CD8-positive, alpha-beta memory T cell (primary cell): ENCODE results near the gene TMEM140. TPM values are rescaled to one million over a fixed set of nuclear protein-coding genes. Genes with fewer than 3 reads are reported as not detected.

Source experiments
- CTCF ChIA-PET: fragments of 350-600 bp; sonication (Branson Sonifier 250); formaldehyde crosslinking; loops from one replicate; lab custom pipeline; 2021; ENCODE audit warnings: antibody characterized with exemption; lab: Charles Lee
- POLR2A ChIA-PET: fragments of 350-600 bp; sonication (Branson Sonifier 250); formaldehyde crosslinking; loops from one replicate; lab custom pipeline; 2021; ENCODE audit warnings: antibody characterized with exemption; lab: Charles Lee
- DNase-seq, 5 donors: peaks; one replicate each; pipeline versions ENCODE4 v3.0.0 to v3.0.0-alpha.2; 2020 to 2022; ENCODE audit warnings: mixed read lengths in 1 of 5
- H3K27ac ChIP-seq: one replicate; pipeline ENCODE4 v1.7.0; 2013; ENCODE audit warnings: low read depth, mild to moderate bottlenecking, low read length, moderate library complexity
- H3K27me3 ChIP-seq: 2 replicates; pipeline ENCODE4 v1.7.0; 2013; ENCODE audit warnings: low read length, mild to moderate bottlenecking; ENCODE audit not compliant: insufficient read depth, poor library complexity, severe bottlenecking
- H3K36me3 ChIP-seq: 2 replicates; pipeline ENCODE4 v1.7.0; 2013; ENCODE audit warnings: mild to moderate bottlenecking, low read length, moderate library complexity; ENCODE audit not compliant: insufficient read depth
- H3K4me1 ChIP-seq: 2 replicates; pipeline ENCODE4 v1.7.0; 2013; ENCODE audit warnings: mild to moderate bottlenecking, low read length, moderate library complexity; ENCODE audit not compliant: insufficient read depth
- H3K4me3 ChIP-seq: 2 replicates; pipeline ENCODE4 v1.7.0; 2013; ENCODE audit warnings: mild to moderate bottlenecking, low read length
- H3K9me3 ChIP-seq: 2 replicates; pipeline ENCODE4 v1.7.0; 2013; ENCODE audit warnings: mild to moderate bottlenecking, low read length
- H3K27ac Mint-ChIP-seq, 8 donors: one replicate each; pipeline ENCODE4 v1.8.0; 2020 to 2021; ENCODE audit warnings: mixed read lengths in 8 of 8, mild to moderate bottlenecking in 6 of 8, inconsistent platforms in 3 of 8, moderate library complexity in 3 of 8
- H3K27me3 Mint-ChIP-seq, 2 donors: one replicate each; pipeline ENCODE4 v1.8.0; 2020 to 2021; ENCODE audit warnings: mixed read lengths in 2 of 2, mild to moderate bottlenecking in 1 of 2, moderate library complexity in 1 of 2
- H3K36me3 Mint-ChIP-seq, 3 donors: one replicate each; pipeline ENCODE4 v1.8.0; 2020 to 2021; ENCODE audit warnings: mixed read lengths in 3 of 3, inconsistent platforms in 1 of 3, mild to moderate bottlenecking in 1 of 3
- H3K4me1 Mint-ChIP-seq, 3 donors: one replicate each; pipeline ENCODE4 v1.8.0; 2020 to 2021; ENCODE audit warnings: mixed read lengths in 3 of 3, inconsistent platforms in 1 of 3, mild to moderate bottlenecking in 1 of 3
- H3K4me3 Mint-ChIP-seq, 7 donors: one replicate each; pipeline ENCODE4 v1.8.0; 2020 to 2021; ENCODE audit warnings: mixed read lengths in 7 of 7, mild to moderate bottlenecking in 6 of 7, moderate library complexity in 4 of 7, inconsistent platforms in 2 of 7
- H3K9me3 Mint-ChIP-seq, 5 donors: one replicate each; pipeline ENCODE4 v1.8.0; 2020 to 2022; ENCODE audit warnings: mixed read lengths in 5 of 5, mild to moderate bottlenecking in 3 of 5, moderate library complexity in 2 of 5, inconsistent platforms in 1 of 5
- polyA plus RNA-seq: library from polyadenylated mRNA; unstranded; fragments of 300-500 nt; fragmentation: Illumina TruSeq; gene quantifications from one replicate; pipeline ENCODE4 v1.2.3, GENCODE V29; 2021
- total RNA-seq, 2 experiments: library from RNA; stranded (reverse); gene quantifications; one replicate each; pipeline ENCODE4 v1.2.3, GENCODE V29; 2021

The TMEM140 gene
- total and polyA plus RNA-seq, 3 experiments from 2014 or later: 6.6 to 34.4 (median 7.0) TPM

GRCh38 chr7:135158874-135159273, 11.0 kb downstream of the TMEM140 start:
- peak overlapping the region in 1 of 7 donors; percentile 29 for H3K4me3 Mint-ChIP-seq
- peaks cover 20% of the 10 kb centered on the region for H3K9me3 ChIP-seq
- peaks cover 21% of the 10 kb centered on the region for H3K36me3 ChIP-seq
- no peaks in the 10 kb centered on the region for H3K27me3 Mint-ChIP-seq
- no peak overlapping the region for H3K4me3 ChIP-seq
- no peaks in the 10 kb centered on the region for H3K27me3 ChIP-seq
- H3K4me1 ChIP-seq: peaks cover 42% of the 10 kb centered on the region
- ChIA-PET CTCF (interaction anchor here (1.9 to 2.4 kb wide), 2 partner anchors 11 to 173 kb away, joined by 9 to 15 read pairs; partner anchors contain the start of genes AGBL3 and CYREN), POLR2A (interaction anchor here (1.4 to 2.4 kb wide), 2 partner anchors 11 to 12 kb away, joined by 4 to 11 read pairs; partner anchors contain the start of genes CYREN and TMEM140)
- peaks cover 21 to 34% (median 31%) of the 10 kb centered on the region in 5 donors for H3K9me3 Mint-ChIP-seq
- peak overlapping the region; percentile 21 to 86 (median 78) for H3K27ac Mint-ChIP-seq
- no peak for DNase-seq
- H3K27ac ChIP-seq: no peak overlapping the region
- peaks cover 59 to 90% (median 87%) of the 10 kb centered on the region in 3 donors for H3K4me1 Mint-ChIP-seq
- peaks cover 33 to 69% (median 43%) of the 10 kb centered on the region in 3 donors for H3K36me3 Mint-ChIP-seq

GRCh38 chr7:135159359-135160085, 11.7 kb downstream of the TMEM140 start:
- peaks cover 27 to 69% (median 37%) of the 10 kb centered on the region in 3 donors for H3K36me3 Mint-ChIP-seq
- Histone ChIP-seq H3K36me3 (peaks cover 20% of the 10 kb centered on the region), H3K4me3 (no peak overlapping the region), H3K27ac (peak overlapping the region; percentile 74), H3K9me3 (peaks cover 20% of the 10 kb centered on the region), H3K4me1 (peaks cover 42% of the 10 kb centered on the region), H3K27me3 (no peaks in the 10 kb centered on the region)
- no peak for DNase-seq
- peak overlapping the region in 2 of 7 donors; percentile 13 to 32 for H3K4me3 Mint-ChIP-seq
- no peaks in the 10 kb centered on the region for H3K27me3 Mint-ChIP-seq
- ChIA-PET CTCF (interaction anchor here (2.3 to 3.3 kb wide), 3 partner anchors 11 to 173 kb away, joined by 8 to 28 read pairs (median 9); partner anchors contain the start of genes AGBL3 and CYREN), POLR2A (interaction anchor here (1.4 to 1.9 kb wide), 2 partner anchors 9 to 11 kb away, joined by 4 to 7 read pairs; partner anchors contain the start of gene CYREN)
- peaks cover 20 to 27% (median 26%) of the 10 kb centered on the region in 5 donors for H3K9me3 Mint-ChIP-seq
- H3K4me1 Mint-ChIP-seq: peaks cover 58 to 90% (median 86%) of the 10 kb centered on the region in 3 donors
- peak overlapping the region in 7 of 8 donors; percentile 10 to 86 (median 80) for H3K27ac Mint-ChIP-seq

GRCh38 chr7:135160098-135160857, 12.4 kb downstream of the TMEM140 start:
- Mint-ChIP-seq H3K4me1 (peaks cover 57 to 88% (median 79%) of the 10 kb centered on the region in 3 donors), H3K27ac (peak overlapping the region; percentile 13 to 92 (median 76)), H3K4me3 (peak overlapping the region in 5 of 7 donors; percentile 13 to 59 (median 42)), H3K27me3 (no peaks in the 10 kb centered on the region), H3K36me3 (peaks cover 24 to 71% (median 29%) of the 10 kb centered on the region in 3 donors), H3K9me3 (peaks cover 14 to 20% (median 19%) of the 10 kb centered on the region in 5 donors)
- ChIA-PET CTCF (interaction anchor here (2.3 to 3.3 kb wide), 2 partner anchors 10 to 174 kb away, joined by 8 to 28 read pairs; partner anchors contain the start of genes AGBL3 and CYREN), POLR2A (interaction anchor here (1.0 to 1.9 kb wide), 3 partner anchors 9 to 12 kb away, joined by 3 to 7 read pairs (median 4); partner anchors contain the start of genes CYREN and TMEM140)
- Histone ChIP-seq H3K9me3 (peaks cover 16% of the 10 kb centered on the region), H3K36me3 (peaks cover 22% of the 10 kb centered on the region), H3K4me3 (no peak overlapping the region), H3K27ac (peak overlapping the region; percentile 74), H3K4me1 (peaks cover 42% of the 10 kb centered on the region), H3K27me3 (no peaks in the 10 kb centered on the region)
- no peak for DNase-seq

- DNase-seq: no peak
- peak overlapping the region in 7 of 8 donors; percentile 36 to 92 (median 77) for H3K27ac Mint-ChIP-seq
- H3K4me1 Mint-ChIP-seq: peaks cover 60 to 92% (median 79%) of the 10 kb centered on the region in 3 donors
- H3K36me3 Mint-ChIP-seq: peaks cover 21 to 72% (median 22%) of the 10 kb centered on the region in 3 donors
- H3K4me3 Mint-ChIP-seq: peak overlapping the region in 2 of 7 donors; percentile 3 to 10
- Histone ChIP-seq H3K27me3 (no peaks in the 10 kb centered on the region), H3K4me3 (no peak overlapping the region), H3K9me3 (peaks cover 9% of the 10 kb centered on the region), H3K36me3 (peaks cover 30% of the 10 kb centered on the region), H3K27ac (peak overlapping the region; percentile 74), H3K4me1 (peaks cover 42% of the 10 kb centered on the region)
- no peaks in the 10 kb centered on the region for H3K27me3 Mint-ChIP-seq
- H3K9me3 Mint-ChIP-seq: peaks cover 10 to 12% (median 11%) of the 10 kb centered on the region in 5 donors
- ChIA-PET CTCF (interaction anchor here (2.3 to 3.3 kb wide), 2 partner anchors 9 to 174 kb away, joined by 8 to 28 read pairs; partner anchors contain the start of genes AGBL3 and CYREN), POLR2A (interaction anchor here (1.0 to 1.9 kb wide), 2 partner anchors 8 to 13 kb away, joined by 3 to 7 read pairs; partner anchors contain the start of gene TMEM140)
Observed at GRCh38 chr7:135160858-135161653, 13.2 kb downstream of the TMEM140 start.

- Mint-ChIP-seq H3K4me1 (peaks cover 61 to 92% (median 76%) of the 10 kb centered on the region in 3 donors), H3K4me3 (no peak overlapping the region), H3K9me3 (peaks cover 4 to 6% (median 5%) of the 10 kb centered on the region in 5 donors), H3K27me3 (no peaks in the 10 kb centered on the region), H3K27ac (peak overlapping the region in 7 of 8 donors; percentile 2 to 92 (median 77)), H3K36me3 (peaks cover 15 to 72% (median 15%) of the 10 kb centered on the region in 3 donors)
- ChIA-PET POLR2A (interaction anchor here (1.9 kb wide), 1 partner anchor 7 kb away, joined by 7 read pairs; no protein-coding TSS in a partner anchor), CTCF (interaction anchor here (1.5 to 3.3 kb wide), 3 partner anchors 8 to 175 kb away, joined by 5 to 28 read pairs (median 8); partner anchors contain the start of genes AGBL3 and CYREN)
- H3K9me3 ChIP-seq: peaks cover 4% of the 10 kb centered on the region
- H3K4me3 ChIP-seq: no peak overlapping the region
- peaks cover 42% of the 10 kb centered on the region for H3K4me1 ChIP-seq
- no peak for DNase-seq
- peak overlapping the region; percentile 74 for H3K27ac ChIP-seq
- H3K36me3 ChIP-seq: peaks cover 35% of the 10 kb centered on the region
- H3K27me3 ChIP-seq: no peaks in the 10 kb centered on the region
Observed at GRCh38 chr7:135161669-135162068, 13.8 kb downstream of the TMEM140 start.

- Histone ChIP-seq H3K27me3 (no peaks in the 10 kb centered on the region), H3K4me3 (no peak overlapping the region), H3K27ac (no peak overlapping the region), H3K36me3 (peaks cover 36% of the 10 kb centered on the region), H3K9me3 (no peaks in the 10 kb centered on the region), H3K4me1 (peaks cover 36% of the 10 kb centered on the region)
- Mint-ChIP-seq H3K27ac (peak overlapping the region; percentile 32 to 91 (median 70)), H3K27me3 (no peaks in the 10 kb centered on the region), H3K9me3 (no peaks in the 10 kb centered on the region), H3K4me3 (no peak overlapping the region), H3K4me1 (peaks cover 59 to 92% (median 76%) of the 10 kb centered on the region in 3 donors), H3K36me3 (peaks cover 10 to 71% (median 12%) of the 10 kb centered on the region in 3 donors)
- POLR2A ChIA-PET: no interaction called here
- CTCF ChIA-PET: interaction anchor here (1.5 to 3.3 kb wide), 2 partner anchors 8 to 176 kb away, joined by 5 to 28 read pairs; partner anchors contain the start of genes AGBL3 and CYREN
- no peak for DNase-seq
Observed at GRCh38 chr7:135162382-135163001, 14.6 kb downstream of the TMEM140 start.
